GM18517 (cell line): ENCODE measurements around the gene SYP.
"Not testable (repeated sequence)": the region's sequence is repeated elsewhere in the genome, so short reads cannot be mapped to it uniquely, and the experiment has no call there.

Experiments used
- ATAC-seq: cut with Tn5 transposase; IDR thresholded peaks from one replicate; pipeline ENCODE4 v1.9.1; 2021; ENCODE audit warnings: mild to moderate bottlenecking, moderate library complexity; ENCODE audit not compliant: unreplicated experiment

The SYP gene

DNA sequence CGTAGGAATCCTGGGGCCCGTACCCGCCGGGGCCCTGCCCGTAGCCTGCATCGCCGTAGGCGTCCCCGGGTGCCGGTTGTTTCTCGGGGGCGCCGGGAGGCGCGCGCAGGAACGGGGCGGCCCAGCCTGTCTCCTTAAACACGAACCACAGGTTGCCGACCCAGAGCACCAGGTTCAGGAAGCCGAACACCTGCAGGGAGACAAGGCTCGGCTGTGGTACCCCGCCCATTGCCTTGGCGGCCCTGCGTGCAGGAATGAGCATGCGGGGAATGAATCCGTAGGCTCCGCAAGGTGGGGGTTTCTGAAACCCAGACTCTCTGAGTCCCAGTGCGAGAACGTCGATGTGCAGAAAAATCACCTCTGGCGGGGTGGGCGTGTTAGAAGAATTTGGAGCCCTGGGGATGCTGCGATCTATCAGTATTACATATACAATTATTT is 8.4 kb downstream of the SYP start:
- peak; percentile 7 for ATAC-seq

DNA sequence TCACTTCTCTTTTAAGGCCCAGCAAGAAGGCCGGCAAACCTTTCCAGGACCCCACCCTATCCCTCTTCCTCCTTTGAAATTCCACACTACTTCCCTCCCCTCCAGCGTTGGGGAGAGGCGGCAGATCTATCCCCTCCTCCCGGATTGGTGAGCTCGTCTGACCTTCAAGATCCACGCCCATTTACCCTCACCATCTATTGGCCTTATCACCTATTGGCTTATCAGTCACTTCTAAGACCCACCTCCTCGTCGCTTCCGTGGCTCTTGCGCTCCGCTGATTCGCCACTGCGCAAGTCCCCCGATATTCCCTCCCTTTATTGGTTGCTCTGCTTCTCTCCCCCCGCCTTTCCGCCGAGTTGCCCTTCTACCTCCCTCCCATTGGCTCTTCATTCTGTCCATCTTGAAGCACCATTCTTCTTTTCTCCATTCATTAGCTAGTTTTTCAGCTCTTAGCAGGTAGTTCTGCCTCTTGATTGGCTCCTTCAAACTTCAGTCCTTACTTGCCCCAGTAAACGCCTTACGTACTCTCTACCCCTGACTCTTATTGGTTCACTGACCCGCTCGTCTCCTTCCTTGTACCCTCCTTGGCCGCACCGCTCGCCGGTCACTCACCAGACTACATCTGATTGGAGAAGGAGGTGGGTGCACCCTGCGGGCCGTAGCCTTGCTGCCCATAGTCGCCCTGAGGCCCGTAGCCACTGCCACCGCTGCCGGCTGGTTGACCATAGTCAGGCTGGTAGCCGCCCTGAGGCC is 9.0 kb downstream of the SYP start:
- peak; percentile 92 for ATAC-seq

DNA sequence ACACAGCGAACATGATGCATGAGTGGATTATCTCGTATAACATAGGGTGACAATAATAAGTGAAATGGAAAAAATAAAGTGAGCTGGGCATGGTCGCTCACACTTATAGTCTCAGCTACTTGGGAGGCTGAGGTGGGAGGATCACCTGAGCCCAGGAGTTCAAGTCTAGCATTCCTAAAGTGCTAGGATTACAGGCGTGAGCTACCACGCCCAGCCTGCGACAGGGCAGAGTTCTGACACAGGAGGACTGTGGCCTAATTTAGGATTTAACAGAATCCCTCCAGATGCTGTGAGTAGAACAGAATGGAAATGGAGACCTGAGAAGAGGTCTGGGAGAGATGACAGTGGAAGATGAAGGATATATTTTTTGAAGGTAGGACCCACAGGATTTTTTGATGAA is 10.4 kb downstream of the SYP start:
- ATAC-seq, result no peak

DNA sequence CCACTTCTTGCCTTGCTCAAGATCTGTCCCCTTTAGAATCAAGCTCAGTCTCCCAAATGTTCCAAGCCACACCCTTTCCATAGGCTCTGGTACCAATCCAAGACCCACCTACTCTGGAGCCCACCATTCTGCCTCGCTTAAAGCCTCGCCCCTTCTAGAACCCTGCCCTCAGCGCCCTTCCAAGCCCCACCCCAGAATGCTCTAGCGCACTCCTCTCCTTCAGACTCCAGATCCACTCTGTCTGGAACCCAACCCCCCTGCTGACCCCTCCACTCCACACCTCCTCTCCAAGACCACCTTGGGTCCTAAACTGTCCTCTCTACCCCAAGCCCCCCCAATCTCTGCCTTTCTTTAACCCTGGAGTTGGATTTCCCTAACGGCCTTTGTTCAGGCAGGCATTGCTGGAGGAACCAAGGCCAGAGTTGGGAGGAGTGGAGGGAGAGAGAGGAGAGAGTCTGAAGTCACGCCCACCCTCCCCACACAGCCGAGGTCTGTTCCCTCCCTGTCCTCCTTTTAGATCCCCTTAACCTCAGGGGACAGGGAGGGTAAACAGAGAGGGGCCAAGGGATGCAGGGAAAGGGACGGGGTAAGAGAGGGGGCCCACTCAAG is 11.4 kb downstream of the SYP start:
- no peak for ATAC-seq

DNA sequence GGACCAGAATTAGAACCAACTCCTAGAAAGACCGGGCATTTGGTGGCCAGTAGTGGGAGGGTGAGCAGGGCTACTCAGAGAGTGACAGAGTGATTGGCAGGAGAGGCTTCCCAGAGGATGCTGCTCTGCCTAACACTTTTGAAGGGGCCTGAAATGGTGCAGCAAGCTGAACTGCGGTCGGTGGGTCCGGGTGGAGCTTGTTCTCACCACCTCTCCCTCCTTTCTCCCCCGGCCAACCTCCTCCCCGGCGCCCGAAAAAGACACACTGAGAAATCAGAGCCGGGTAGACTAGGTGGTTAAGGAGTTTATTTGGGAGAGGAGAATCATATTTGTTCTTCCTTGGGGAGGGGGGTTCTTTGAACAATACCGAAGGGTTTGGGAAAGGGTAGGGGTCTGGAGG is 12.5 kb downstream of the SYP start:
- ATAC-seq, result no peak

DNA sequence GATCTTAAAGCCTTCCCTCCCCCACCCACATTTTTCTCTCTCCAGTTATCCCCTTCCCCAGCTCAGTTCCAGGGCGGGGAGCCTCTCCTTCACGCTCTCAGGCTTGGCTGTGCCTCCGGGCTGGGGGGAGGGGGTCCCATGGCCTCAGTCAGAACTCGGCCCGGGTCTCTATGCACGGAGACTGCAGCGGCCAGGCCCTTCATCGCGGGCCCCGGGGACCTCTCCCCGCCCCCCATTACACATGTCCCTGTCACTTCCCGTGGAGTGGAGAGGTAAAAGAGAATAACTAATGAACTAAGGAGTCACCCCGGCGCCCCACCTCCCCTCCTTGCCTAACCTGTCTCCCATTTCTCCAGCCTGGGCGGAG is 13.0 kb downstream of the SYP start:
- no peak for ATAC-seq

DNA sequence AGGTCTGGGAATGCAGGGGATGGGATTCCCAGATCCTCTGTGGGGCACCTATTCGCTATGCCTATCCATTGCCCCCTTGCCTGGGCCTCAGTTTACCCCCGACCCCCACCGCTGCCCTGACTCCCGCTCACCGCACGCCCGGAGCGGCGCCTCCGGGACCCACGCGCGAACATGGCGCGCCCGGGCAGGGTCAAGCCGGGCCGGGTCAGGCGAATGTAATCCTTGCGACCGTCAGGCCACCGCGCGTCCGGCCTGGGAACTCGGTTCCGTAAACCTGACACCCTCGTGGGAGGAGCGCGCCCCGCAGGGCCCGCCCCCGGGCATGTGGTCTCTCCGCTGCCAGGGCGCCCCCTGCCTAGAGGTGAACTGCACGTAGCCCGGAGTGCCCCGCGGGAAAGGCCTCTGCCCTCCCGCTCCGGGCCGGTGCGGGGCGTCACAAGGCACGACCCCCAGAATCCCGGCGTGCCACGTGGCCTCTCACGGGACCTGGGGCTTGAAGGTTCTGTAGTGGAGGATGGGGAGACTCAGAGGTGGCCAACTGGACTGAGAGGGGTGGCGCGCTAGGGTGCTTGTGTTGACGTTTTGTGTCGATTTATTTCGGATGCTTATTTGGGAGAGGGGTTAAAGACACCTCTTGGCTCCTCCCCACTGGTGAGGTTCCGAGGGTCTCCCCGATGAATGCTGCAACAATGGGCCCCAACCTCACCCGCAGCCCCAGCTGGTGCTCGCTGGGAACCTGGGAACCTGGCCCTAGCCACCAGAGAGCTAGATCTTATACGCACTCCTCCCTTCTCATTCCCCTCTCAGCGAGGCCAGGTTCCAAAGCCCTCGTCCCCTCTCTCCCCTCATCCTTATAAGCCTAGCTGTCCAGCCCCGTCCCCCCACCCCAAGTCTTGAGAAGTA is 13.6 kb downstream of the SYP start, which contains the start of gene PRICKLE3:
PRICKLE3 (minus strand) TSS at position 249 of the 903 bp plus-strand sequence; CDS start at position 173, 76 bp downstream.
- ATAC-seq, result no peak

DNA sequence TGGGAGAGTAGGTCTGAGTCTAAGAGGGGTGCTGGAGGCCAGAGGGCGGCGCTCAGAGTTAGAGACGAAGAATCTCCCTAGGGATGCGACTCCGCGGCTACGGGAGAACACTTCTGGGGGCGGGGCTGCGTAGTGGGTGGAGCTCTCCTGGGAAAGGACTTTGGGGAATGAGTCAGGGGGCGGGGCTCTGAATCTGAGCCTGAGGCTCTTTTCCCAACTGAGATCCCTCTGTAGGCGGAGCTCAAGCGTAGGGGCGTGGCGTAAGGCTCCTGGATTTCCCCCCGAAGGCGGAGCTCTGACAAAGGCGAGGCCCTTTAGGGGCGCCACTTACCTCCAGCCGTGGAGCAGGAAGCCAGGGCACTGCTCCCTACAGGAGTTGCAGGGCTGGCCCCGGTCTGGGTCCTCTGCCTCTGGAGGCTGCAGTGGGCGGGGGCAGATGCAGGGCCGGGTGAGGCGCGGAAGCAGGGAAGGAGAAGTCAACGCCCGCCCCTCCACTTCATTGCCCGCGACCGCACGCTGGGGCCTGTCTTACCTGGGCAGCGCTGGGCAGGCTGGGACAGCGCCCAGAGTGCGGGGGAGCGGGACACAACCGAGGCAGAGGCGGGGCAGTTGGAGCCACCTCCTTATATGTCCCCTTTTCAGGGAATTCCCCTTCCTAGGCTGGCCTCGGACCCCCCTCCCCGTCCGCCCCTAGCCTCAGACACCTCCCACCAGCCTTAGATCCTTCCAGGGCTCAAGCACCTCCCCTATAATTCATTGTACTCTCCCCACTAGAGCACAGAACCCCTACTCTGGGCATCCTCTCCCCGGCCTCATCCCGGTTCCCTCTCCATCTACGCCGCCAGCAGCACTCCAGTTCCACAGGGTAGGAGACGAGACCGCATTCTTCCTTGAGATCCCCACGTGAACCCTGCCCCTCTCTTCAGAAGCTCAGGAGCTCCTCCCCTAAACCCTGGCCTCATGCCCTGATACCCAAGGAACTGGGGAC is 15.4 kb downstream of the SYP start:
- ATAC-seq, result no peak

DNA sequence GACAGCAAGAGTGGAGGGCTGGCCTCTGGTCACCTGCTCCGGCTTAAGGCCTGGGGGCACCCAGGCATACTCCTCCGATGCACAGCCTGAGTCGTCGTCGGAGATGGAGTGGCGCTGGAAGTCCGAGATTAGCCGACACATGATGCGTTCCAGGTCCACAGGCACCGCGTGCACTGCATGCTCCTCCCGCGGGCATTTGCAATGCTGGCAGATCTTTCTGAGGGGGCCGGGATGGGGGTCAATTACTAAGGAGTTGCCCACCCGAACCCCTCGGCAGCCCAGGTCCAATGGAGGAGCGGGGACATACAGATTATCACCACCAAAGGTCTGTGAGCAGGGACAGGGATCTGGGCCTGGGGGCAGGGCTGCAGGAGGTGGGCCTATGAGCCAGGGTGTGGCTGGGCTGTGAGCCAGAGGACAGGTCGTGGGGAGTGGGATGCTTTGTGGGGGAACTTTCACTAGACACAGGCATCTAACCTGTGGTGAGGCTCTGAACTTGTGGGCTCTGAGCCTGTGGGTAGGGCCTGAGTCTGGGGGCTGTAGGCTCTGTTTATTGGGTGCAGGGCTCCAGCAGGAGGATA is 16.2 kb downstream of the SYP start:
- no peak for ATAC-seq

DNA sequence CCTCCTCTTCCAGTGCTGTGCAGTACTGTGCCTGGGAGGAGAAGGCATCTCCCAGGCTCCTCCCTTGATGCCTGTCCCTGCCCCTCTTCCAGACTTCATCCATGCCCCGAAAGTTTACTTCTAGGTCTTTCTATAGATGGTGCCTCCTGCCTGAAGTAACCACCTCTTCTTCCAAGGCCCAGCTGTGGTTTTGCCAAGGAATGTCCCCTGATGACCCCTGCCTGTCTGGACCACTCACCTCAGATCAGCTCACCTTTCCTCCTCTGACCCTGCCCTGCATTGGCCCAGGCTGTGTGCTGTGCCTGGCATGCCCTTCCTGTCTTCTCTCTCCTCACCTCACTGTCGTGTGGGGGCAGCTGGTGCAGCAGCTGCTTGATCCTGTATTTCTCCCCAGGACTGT is 20.6 kb downstream of the SYP start:
- ATAC-seq, result no peak

DNA sequence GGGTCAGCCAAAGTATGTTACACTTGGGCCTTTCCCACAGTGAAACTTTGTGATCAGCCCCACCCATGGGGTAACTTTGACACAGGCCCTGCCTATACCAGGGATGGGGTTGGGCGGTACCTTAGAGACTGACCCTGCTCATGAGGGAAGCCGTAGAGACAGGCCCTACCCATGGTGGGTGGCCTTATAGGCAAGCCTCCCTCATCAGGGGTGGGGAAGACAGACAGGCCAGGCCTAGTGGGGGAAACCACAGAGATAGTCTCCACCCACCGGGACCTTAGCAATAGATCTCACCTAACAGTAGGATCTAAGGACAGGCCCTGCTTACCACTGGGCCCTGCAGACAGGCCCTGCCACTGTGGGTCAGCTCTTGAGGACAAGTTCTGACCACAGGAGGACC is 21.5 kb downstream of the SYP start:
- ATAC-seq, result no peak

DNA sequence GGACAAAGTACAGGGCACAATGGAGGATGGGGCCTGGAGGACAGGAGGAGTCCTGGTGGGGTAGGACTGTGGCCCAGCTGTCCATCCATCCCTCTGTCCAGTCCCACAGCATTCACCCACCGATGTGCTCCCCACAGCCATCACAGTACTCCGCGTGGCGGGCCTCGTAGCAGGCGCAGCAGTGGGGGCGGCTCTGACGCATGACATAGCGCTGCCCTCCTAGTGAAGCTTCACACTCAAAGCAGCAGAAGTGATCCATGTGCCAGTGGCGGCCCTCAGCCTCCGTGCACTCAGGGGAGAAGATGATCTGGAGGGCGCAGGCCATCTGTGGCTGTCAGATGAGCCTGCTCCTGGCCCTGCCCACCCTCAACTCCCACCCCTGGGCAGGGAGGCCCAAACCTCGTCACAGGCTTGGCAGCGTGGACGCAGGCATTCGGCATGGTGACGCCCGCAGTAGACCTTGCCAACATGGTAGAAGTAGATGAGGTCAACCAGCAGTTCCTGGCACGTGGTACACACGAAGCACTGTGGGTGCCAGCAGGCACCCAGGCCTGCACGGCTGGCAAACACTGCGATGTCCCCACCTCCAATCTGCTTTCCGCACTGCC is 22.0 kb downstream of the SYP start:
- ATAC-seq, result no peak

DNA sequence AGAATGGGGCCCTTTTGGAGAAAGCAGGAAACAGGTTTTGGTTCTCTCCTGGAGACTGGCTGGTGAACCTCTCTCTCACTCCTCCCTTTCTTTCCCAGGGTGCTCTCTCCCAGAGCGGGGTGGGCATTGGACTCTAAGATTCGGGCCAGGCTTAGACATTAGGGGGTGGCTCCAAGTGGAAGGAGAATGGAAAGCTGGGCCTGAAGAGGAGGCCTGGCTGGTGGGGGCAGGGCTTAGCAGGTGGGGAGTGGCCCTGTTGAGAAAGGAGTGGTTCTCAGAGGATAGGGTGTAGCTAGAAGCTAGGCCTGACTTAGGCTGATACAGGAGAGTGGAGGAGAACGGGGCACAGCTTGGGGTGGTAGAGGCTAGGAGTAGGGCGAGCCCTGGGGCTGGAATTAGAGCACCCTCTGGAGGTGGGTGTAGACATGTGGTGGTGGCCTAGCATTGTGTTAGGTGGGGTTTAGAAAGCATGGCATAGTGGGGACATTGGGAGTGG is 22.6 kb downstream of the SYP start:
- ATAC-seq, result no peak

DNA sequence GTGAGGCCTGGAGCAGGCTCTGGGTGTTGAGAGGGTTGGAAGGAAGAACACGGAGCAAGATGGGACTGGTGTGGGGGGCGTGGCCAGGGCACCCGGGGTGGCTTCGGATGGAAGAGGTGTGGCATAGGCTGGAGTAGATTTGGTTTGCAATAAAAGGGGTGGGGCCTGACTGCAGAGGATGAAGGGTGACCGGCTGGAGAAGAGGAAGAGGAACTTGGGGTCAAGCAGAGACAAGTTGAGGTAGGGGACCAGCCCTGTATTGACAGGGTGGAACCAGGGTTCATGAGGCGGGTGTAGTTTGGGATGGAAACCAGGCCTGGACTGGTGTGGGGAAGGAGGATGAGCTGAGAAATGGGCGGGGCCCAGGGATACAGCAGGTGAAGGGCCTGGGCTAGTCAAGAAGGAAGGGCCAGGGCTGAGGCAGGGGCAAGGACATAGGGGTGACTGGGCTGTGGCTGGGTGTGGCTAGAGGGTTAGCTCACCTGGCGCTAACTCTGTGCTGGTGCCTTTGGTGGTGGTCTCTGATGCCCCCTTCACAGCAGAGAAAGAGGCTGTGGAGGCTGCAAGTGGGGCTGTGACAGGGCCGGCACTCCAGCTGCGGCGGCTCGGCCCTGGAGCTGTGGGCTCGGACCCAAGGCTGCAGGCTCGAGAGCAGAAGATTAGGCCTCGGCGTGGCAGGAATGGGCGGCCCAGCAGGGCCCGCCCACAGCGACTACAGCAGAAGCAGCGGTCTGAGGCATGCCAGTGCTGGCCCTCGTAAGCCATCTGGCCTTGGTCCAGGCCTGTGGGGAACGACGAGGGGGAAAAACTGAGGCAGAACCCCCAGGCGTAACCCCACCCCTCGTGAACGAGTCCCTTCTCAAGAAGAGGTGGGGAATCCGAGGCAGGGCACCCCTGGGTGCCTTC is 23.3 kb downstream of the SYP start:
- ATAC-seq, result no peak

DNA sequence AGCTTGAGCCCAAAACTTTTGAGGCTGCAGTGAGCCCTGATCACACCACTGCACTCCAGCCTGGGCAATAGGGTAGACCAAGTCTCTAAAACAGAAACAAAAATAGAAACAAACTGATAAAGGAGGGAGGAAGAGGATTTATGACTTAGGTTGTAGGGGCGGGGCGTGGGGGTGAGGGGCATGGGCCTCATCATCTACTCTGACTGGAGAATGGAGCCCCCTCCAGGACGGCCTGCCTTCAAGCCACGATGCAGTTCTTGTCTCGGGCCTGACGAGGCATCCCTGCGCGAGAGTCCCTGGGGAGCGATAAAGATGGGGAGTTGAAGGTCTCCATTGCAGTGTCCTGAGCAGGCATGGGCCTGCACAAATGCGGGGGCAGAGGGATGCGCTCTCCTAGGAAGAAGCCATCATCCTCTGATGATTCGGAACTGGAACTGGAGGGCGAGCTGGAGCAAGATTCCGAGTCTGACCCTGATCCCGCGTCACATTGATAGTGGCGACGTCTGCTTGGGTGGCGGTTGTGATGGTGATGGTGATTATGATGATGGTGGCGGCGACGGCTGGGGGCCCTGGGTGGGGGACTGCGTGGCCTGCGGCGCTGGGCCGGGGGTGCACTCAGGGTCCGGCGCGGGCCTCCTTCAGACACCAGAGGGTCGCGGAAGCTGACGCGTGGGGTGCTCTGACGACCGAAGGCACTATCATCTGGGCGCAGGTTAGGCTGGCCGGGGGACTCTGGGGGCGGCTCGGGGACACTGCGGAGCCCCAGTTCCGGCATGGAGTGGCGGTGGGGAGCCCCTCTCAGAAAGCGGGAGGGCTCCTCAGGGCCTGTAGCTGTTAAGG is 24.3 kb downstream of the SYP start:
- no peak for ATAC-seq

DNA sequence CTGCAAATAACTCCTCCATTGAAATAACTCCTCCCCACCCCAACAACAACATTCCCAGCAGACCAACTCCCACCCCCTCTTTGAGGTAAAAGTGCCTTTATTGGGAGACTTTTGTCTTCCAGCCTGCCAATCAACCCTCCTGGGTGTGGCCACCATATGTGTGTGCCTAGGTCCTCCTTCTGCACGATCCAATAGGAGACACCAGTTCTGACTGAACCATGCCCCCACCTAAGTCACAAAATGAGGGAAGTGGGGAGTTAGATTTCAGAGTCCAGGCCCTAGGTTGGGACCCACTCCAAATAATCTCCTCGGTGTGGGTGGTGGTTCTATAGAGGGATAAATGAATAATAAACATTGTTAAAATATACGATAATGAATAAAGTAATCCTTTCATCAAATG is 25.3 kb downstream of the SYP start:
- no peak for ATAC-seq

DNA sequence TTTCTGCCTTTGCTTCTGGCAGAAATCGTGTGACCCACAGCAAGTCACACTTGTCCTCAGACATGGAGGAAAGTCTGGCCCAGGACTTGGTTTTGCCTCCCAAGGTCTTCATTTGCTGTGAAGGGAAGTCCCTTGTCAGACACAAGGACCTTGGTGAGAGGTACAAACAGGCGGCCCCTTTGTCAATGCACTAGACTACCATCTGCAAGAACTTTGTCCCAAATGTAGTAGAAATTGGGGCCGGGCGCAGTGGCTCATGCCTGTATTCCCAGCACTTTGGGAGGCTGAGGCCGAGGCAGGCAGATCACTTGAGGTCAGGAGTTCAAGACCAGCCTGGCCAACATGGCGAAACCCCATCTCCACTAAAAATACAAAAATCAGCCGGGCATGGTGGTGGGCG is 26.4 kb downstream of the SYP start:
- not testable (repeated sequence) for ATAC-seq
